SHP77 (cell line): Measurements from ENCODE around the gene ARHGEF28.

ENCODE experiments used
- DNase-seq, 2 experiments: peaks; one replicate each; lab custom pipeline; 2025; lab: John Stamatoyannopoulos, UW

The ARHGEF28 gene

DNA sequence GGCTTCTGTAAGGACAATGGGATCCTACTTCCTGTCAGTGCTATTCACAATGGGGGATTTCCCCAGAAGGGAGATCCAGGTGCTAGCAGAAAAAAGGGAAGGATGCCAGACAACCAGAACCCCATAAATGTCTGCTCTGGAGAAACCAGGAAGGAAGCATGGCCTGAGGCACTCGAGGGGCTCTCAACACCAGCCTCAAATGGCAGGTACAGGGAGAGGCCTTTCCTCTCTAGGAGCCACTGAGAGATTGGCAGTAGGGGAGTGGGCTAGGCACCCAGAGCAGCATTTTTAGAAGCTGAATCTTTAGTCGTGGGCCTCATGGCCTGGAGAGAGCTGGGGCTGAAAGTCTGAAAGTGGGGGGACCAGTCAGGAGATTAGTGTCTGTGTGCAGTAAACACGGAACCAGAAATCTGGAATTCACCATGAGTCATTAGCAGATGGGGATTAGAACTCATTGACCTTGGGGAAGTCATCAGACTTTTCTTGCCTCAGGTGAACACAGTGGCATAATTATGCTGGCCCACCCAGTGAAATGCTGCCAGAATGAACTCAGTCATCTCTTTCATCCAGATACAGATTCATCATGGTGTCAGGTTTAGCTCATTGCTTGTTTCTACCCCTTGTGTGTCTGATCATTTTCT lies 28.3 kb downstream of the ARHGEF28 start:
- no peak for DNase-seq

DNA sequence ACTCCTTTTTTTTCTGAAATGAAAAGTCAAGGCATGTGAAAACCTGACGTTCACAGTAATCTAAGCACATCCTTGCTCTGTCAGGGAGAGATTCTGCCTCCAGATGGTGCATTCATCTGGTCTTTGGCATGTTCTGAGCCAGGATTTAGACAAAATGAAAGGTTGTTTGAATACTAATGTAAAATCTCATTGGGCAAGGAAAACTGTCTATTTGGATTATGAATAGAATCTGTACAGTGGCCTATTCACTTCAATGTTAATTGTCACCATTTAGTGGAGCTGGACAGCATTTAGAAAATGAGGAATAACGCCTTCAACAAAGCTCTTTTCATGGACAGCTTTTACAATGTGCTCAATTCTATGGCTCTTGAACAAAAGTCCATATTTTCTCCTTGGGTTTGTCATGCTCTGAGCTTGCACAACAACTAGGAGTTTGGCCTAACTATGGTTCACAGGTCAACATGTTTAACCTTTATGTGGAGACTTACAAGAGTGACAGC lies 28.9 kb downstream of the ARHGEF28 start:
- DNase-seq, result no peak

- DNase-seq, result no peak
Observed at GRCh38 chr5:73655521-73656160, 29.6 kb downstream of the ARHGEF28 start.

- no peak for DNase-seq
Observed at GRCh38 chr5:73661753-73662152, 35.8 kb downstream of the ARHGEF28 start.

- no peak for DNase-seq
Observed at GRCh38 chr5:73663161-73663859, 37.3 kb downstream of the ARHGEF28 start.

DNA sequence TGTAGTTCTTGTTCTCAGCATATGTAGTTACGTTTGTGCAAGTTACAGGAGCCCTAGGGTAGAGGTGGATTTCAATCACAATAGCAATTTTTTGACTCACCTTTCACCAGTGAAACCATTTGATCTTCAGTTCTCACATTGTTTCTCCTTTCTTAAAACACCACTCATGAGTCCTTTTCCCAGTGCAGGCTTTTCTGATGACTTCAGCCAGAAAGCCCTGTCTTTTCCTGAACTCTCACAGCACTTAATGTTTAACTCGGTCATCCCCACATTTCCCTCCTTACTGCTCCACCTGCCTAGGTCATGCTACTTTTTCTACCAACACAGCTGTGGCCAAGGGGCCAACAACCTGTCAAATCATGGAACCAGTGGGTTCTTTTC lies 37.9 kb downstream of the ARHGEF28 start:
- no peak for DNase-seq

DNA sequence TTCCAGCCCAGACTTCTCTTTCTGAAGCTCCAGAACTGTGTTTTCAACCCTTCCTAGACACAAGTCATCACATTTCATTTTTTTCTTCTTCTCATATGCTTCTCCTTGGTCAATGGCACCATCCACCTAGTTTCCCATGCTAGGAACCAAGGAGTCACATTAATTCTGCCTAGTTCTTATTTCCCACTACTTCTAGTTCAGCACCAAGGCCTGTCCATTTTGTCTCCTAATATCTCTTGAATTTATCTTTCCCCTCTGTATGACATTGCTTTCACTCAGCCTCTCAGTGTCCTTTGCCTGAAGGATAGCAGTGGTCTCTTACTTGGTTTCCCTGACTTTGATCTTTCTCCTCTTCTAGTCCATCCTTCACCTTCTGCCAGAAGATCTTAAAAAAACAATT lies 38.8 kb downstream of the ARHGEF28 start:
- DNase-seq, result no peak

DNA sequence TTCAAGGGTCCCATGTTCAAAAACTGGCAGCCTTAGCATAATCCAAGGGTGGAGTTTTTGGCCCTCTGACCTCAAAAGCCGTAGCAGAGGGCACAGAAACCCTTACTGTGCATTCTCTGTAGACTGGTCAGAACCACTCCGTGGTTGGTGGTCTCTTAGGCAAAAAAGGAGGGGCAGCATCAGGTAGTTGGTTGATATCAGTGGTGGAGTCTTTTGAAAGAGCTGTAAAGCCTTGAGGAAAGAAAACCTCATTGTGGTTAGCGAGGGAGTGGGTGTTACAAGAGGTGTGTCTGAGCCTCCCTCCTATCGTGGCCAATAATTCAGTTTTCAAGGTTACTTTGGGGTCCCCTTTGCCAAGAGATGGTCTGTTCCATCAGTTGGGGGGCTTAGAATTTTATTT lies 40.9 kb downstream of the ARHGEF28 start:
- DNase-seq, result no peak

GRCh38 chr5:73668017-73668416 lies 42.0 kb downstream of the ARHGEF28 start:
- no peak for DNase-seq

GRCh38 chr5:73668486-73669111 lies 42.6 kb downstream of the ARHGEF28 start:
- DNase-seq, result no peak

- no peak for DNase-seq
Observed at GRCh38 chr5:73670731-73671130, 44.7 kb downstream of the ARHGEF28 start.

- DNase-seq, result no peak
Observed at GRCh38 chr5:73672132-73672531, 46.1 kb downstream of the ARHGEF28 start.

DNA sequence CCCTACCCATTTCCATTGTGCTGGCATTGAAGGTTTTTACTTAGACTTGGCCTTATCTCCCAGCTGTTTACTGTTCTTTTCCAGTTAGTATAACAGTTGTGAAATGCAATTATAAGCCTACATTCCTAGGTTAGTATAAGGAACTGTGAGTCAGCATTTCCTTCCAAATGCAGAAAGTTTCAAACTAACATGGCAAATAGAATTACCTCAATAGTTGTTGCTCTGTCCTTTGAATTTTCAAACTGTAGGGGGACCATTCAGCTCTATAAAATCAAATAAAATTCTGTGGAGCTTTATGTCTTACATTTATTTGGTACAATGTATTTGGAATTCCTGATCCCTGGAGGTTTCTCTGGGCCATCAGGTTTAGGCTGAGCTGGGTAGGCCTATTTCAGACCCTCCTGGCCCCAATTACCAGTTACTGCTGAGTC lies 47.2 kb downstream of the ARHGEF28 start:
- no peak for DNase-seq

DNA sequence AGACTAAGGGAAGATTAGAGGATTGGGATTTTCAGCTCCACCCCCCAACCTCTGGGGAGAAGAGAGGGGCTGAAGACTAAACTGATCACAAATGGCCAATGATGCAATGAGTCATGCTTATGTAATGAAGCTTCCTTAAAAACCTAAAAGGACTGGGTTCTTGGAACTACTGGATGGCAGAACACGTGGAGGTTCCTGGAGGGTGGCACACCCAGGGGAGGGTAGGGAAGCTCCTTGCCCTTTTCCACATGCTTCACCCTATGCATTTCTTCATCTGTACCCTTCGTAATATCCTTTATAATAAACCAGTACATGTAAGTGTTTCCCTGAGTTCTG lies 48.6 kb downstream of the ARHGEF28 start:
- no peak for DNase-seq

DNA sequence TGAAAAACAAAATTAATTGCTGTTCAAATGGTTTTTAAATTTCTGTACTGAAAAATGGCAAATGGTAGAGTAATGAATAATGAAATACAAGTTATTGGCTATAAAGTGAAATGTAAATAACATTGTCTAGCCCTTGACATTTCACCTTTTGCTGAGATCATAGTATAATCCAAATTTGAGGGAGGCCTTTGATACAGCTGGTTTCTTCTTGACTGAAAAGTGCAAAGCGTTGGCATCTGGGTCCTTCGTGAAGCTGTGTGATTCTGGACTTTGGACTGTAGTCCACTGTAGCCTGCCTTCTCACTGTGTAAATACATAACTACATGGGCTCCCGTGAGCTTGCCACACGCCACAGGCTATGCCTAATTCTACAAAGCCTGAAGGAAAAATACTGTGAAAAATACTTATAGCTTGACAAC lies 52.3 kb downstream of the ARHGEF28 start:
- DNase-seq, result no peak

- DNase-seq, result no peak
Observed at GRCh38 chr5:73678807-73679206, 52.8 kb downstream of the ARHGEF28 start.

DNA sequence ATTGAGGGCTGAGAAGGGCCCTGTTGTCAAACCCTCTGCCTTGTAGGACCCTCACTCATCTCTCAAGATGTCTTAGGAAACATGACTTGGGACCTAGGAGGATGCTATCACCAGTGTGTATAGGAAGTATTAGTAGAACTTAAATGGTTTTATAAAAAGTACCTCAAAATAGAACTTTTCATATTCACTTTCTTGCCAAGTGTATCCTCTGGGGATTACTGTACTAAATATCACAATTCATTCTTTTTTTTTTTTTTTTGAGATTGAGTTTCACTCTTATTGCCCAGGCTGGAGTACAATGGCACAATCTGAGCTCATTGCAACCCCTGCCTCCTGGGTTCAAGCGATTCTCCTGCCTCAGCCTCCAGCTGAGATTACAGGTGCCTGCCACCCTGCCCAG lies 56.2 kb downstream of the ARHGEF28 start:
- DNase-seq, result no peak

- no peak for DNase-seq
Observed at GRCh38 chr5:73684691-73685090, 58.7 kb downstream of the ARHGEF28 start.

DNA sequence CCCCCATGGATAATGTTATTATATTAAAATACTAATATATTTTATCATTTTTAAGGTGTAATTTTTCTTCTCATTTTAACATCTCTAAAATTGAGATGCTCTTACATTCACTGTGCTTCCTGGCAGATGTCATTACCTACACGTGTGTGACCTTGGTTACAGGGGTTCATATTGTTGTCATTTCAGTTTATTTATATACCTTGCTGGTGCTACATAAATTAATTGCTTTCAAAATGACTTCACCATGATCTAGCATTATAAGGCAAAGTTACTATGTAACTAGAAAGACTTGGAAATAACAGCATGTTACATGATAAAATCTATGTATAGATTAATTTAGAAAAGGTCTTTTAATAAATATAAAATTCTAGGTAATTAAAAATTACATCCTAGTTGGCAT lies 60.9 kb downstream of the ARHGEF28 start:
- no peak for DNase-seq

DNA sequence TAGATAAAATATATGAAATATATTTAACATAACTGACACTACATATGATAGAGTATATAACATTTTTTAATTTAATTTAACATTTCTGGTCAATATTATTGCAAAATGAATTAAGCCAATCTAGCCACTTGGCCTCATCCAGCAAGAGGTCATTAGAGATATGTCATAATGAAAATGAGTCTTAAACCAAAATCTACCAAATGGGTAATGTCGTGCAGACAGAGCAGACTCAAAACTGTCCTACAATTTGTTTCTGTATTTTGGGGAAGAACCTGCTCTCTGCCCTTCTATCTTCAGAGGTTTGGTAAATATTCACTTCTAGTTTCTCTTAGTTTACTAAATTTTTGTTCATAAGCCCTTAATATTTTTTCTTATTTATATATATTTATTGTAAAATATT lies 61.4 kb downstream of the ARHGEF28 start:
- no peak for DNase-seq

GRCh38 chr5:73690015-73690414 lies 64.0 kb downstream of the ARHGEF28 start:
- no peak for DNase-seq

GRCh38 chr5:73691302-73692080 lies 65.5 kb downstream of the ARHGEF28 start:
- DNase-seq, result no peak
